ENCODE results near the gene MAP4K3. TPM values are rescaled to one million over a fixed set of nuclear protein-coding genes. Genes with fewer than 3 reads are reported as not detected.

Gene MAP4K3
- total and polyA plus RNA-seq, 9 of the 15 experiments (the other 6 are each of a cell fraction or from before 2014, with no cell fraction given), result 3.1 to 30.0 (median 16.9) TPM

DNA sequence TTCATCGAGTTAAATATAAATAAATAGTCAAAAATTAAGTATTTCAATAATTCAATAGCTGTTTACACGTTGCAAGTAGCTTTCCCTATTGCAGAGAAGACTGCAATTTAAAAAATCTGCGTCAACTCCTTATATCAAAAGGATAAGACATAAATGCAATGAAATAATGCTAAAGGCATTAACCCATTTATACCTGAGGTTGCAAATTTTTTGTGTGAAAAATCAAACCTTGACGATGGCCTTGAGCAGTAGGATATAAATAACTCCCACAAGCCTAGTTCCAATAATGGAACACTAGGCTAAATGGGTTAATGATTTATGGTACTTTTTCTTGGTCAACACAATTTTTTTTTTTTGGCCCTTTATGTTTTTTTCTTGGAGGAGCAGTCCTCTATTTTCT lies 116.9 kb downstream of the MAP4K3 start:
- ATAC-seq, result no peak
- no peak for FAIRE-seq
- Histone ChIP-seq H3K9ac (ENCODE audit: insufficient read depth in 1 of 2, low read depth in 2 of 2, low read length in 2 of 2) (no peak overlapping the region), H3K79me2 (ENCODE audit: control insufficient read depth, insufficient read depth, low read length) (no peaks in the 10 kb centered on the region), H2AFZ (ENCODE audit: low read depth, low read length) (no peak overlapping the region), H3K9me1 (ENCODE audit: control insufficient read depth, insufficient read depth, low read length) (no peaks in the 10 kb centered on the region), H3K27ac (ENCODE audit: extremely low read depth, low read depth, low read length) (no peak overlapping the region), H3K4me1 (replicated peaks in 1 of 2; ENCODE audit: control insufficient read depth in 2 of 2, insufficient read depth in 2 of 2, low read length in 2 of 2) (no peaks in the 10 kb centered on the region), H3K27me3 (ENCODE audit: control insufficient read depth in 2 of 2, insufficient read depth in 2 of 2, low read length in 2 of 2) (no peaks in the 10 kb centered on the region), H3K9me3 (replicated peaks; ENCODE audit: control insufficient read depth, insufficient read depth, low read depth, low read length) (no peaks in the 10 kb centered on the region), H3K4me2 (ENCODE audit: insufficient read depth, low read length) (no peak overlapping the region), H3K4me3 (no peak overlapping the region), H3K36me3 (ENCODE audit: control insufficient read depth, insufficient read depth, low read length) (peaks cover 13% of the 10 kb centered on the region; the same call in 2 of the 3 replicates), H4K20me1 (replicated peaks; ENCODE audit: control insufficient read depth, insufficient read depth, low read length) (no peaks in the 10 kb centered on the region)
- 86% methylated on average over 4 of the region's 4 CpGs for WGBS (ENCODE audit: insufficient coverage, low coverage, missing lambda C conversion rate)
- BruUV-seq (replicated peaks), result no TSS peak
- ChIA-PET CTCF (ENCODE audit: low intra/inter-chr PET ratio) (no interaction called here), POLR2A (no interaction called here)
- intact Hi-C loops (cut with micrococcal nuclease), result no loop called here
- TF ChIP-seq, protein P1, sequence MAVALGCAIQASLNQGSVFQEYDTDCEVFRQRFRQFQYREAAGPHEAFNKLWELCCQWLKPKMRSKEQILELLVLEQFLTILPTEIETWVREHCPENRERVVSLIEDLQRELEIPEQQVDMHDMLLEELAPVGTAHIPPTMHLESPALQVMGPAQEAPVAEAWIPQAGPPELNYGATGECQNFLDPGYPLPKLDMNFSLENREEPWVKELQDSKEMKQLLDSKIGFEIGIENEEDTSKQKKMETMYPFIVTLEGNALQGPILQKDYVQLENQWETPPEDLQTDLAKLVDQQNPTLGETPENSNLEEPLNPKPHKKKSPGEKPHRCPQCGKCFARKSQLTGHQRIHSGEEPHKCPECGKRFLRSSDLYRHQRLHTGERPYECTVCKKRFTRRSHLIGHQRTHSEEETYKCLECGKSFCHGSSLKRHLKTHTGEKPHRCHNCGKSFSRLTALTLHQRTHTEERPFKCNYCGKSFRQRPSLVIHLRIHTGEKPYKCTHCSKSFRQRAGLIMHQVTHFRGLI (CRISPR knock-in tag; IDR thresholded peaks at IDR 0.05), result no peak
- TF ChIP-seq ZNF316 (IDR thresholded peaks at IDR 0.05) (peak; percentile 44; the same call in 1 of the 2 replicates), C11orf30 (IDR thresholded peaks at IDR 0.05; ENCODE audit: low read depth) (0 out of 2 replicates have a peak, but pooled peaks have one; percentile 15), THRAP3 (IDR thresholded peaks at IDR 0.05; ENCODE audit: borderline replicate concordance) (no peak), ZKSCAN3 (CRISPR knock-in tag; IDR thresholded peaks at IDR 0.05) (no peak), NBN (IDR thresholded peaks at IDR 0.05; ENCODE audit: low read depth) (no peak)
- no peak for DNase-seq (ENCODE audit: extremely low read depth in 1 of 4, low spot score in 3 of 4)
- in situ Hi-C loops (cut with MboI), result no loop called here
